HG03378 (cell line): Measurements from ENCODE around the gene DCANP1.

Source experiments
- ATAC-seq: cut with Tn5 transposase; IDR thresholded peaks from one replicate; pipeline ENCODE4 v1.9.1; 2021; ENCODE audit warnings: mild to moderate bottlenecking, moderate library complexity; ENCODE audit not compliant: unreplicated experiment

Gene DCANP1

GRCh38 chr5:135458356-135458755 lies 11.2 kb upstream of the DCANP1 start:
- no peak for ATAC-seq

- peak; percentile 54 for ATAC-seq
Observed at GRCh38 chr5:135457424-135458071, 10.4 kb upstream of the DCANP1 start.

GRCh38 chr5:135456238-135457099 lies 9.3 kb upstream of the DCANP1 start:
- peak; percentile 73 for ATAC-seq

GRCh38 chr5:135455876-135456237 lies 8.7 kb upstream of the DCANP1 start:
- ATAC-seq, result no peak

- no peak for ATAC-seq
Observed at GRCh38 chr5:135454946-135455345, 7.8 kb upstream of the DCANP1 start.

- no peak for ATAC-seq
Observed at GRCh38 chr5:135453613-135454012, 6.5 kb upstream of the DCANP1 start.

- ATAC-seq, result no peak
Observed at GRCh38 chr5:135452321-135453030, 5.3 kb upstream of the DCANP1 start, which contains the start of gene TIFAB. TIFAB (minus strand) TSS chr5:135452351; CDS start chr5:135449939, 2,412 bp downstream.

- no peak for ATAC-seq
Observed at GRCh38 chr5:135451581-135452320, 4.6 kb upstream of the DCANP1 start.

- no peak for ATAC-seq
Observed at GRCh38 chr5:135450952-135451351, 3.8 kb upstream of the DCANP1 start.

- no peak for ATAC-seq
Observed at GRCh38 chr5:135450336-135450735, 3.2 kb upstream of the DCANP1 start.

GRCh38 chr5:135449644-135450043 lies 2.5 kb upstream of the DCANP1 start:
- ATAC-seq, result no peak

GRCh38 chr5:135448791-135449507 lies 1.8 kb upstream of the DCANP1 start:
- no peak for ATAC-seq

GRCh38 chr5:135448071-135448739 lies 1.1 kb upstream of the DCANP1 start:
- ATAC-seq, result no peak

GRCh38 chr5:135446615-135447014 lies 533 bp downstream of the DCANP1 start:
- no peak for ATAC-seq

GRCh38 chr5:135446206-135446605 lies 942 bp downstream of the DCANP1 start:
- no peak for ATAC-seq

- no peak for ATAC-seq
Observed at GRCh38 chr5:135445306-135445985, 1.7 kb downstream of the DCANP1 start.

- no peak for ATAC-seq
Observed at GRCh38 chr5:135444881-135445280, 2.3 kb downstream of the DCANP1 start.

- ATAC-seq, result no peak
Observed at GRCh38 chr5:135444360-135444759, 2.8 kb downstream of the DCANP1 start.
